ENCODE data around the gene MYO1F.

DNA sequence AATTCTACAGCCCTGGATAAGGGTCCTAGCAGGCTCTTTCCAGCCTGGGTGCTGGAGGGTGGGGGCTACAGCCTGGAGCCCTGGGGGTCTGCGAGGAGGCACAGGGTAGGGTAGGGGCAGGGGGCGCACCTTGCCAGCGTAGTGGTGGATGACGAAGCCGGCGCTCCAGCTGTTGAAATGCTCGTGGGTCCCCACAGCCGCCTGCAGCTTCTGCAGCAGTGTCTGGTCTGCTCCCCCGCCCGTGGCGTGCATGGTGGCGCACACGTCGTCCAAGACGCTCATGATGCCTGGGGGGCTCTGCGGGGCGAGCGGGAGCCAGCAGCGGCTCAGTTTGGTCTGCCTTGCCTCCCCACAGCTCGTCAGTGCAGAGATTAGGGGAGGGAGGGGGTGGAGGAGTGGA lies 33.1 kb downstream of the MYO1F start:
- TF ChIP-seq, protein P1, sequence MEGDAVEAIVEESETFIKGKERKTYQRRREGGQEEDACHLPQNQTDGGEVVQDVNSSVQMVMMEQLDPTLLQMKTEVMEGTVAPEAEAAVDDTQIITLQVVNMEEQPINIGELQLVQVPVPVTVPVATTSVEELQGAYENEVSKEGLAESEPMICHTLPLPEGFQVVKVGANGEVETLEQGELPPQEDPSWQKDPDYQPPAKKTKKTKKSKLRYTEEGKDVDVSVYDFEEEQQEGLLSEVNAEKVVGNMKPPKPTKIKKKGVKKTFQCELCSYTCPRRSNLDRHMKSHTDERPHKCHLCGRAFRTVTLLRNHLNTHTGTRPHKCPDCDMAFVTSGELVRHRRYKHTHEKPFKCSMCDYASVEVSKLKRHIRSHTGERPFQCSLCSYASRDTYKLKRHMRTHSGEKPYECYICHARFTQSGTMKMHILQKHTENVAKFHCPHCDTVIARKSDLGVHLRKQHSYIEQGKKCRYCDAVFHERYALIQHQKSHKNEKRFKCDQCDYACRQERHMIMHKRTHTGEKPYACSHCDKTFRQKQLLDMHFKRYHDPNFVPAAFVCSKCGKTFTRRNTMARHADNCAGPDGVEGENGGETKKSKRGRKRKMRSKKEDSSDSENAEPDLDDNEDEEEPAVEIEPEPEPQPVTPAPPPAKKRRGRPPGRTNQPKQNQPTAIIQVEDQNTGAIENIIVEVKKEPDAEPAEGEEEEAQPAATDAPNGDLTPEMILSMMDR (IDR thresholded peaks at IDR 0.05), result no peak
- TF ChIP-seq POLR2A (IDR thresholded peaks at IDR 0.05; ENCODE audit: low read length), result no peak
- no peak for TF ChIP-seq KDM1A (IDR thresholded peaks at IDR 0.05; ENCODE audit: low read depth)
- no peak for TF ChIP-seq CEBPB (IDR thresholded peaks at IDR 0.05)

Data from A549 (cell line).